T-cell (primary cell): ENCODE data around the gene SLC23A2. TPM values are rescaled to one million over a fixed set of nuclear protein-coding genes. Genes with fewer than 3 reads are reported as not detected.

Source experiments
- ATAC-seq, 4 experiments: fragments of 200-7000 bp in 3 of 4; fragments of 150-1000 bp in 1 of 4; cut with Tn5 transposase; replicated peaks in 1 of 4; 1 replicate in 3 of 4; 2 replicates in 1 of 4; pipeline ENCODE4 v1.10.0; 2021; ENCODE audit warnings: moderate library complexity in 3 of 4, mild to moderate bottlenecking in 2 of 4, moderate number of reproducible peaks in 1 of 4
- CTCF ChIA-PET, 2 donors: fragments of 300-600 bp; sonication (Branson Sonifier 250); formaldehyde crosslinking; loops; one replicate each; lab custom pipeline; 2022; ENCODE audit warnings: antibody characterized with exemption in 2 of 2; lab: Charles Lee
- POLR2A ChIA-PET, 2 donors: fragments of 300-600 bp; sonication (Branson Sonifier 250); formaldehyde crosslinking; loops; one replicate each; lab custom pipeline; 2022; ENCODE audit warnings: antibody characterized with exemption in 2 of 2; lab: Charles Lee
- DNase-seq, 35 experiments: peaks; one replicate each; pipeline versions ENCODE4 v3.0.0 to v3.0.0-alpha.2; 2013 to 2023
- H3K27ac ChIP-seq: one replicate; pipeline ENCODE4 v1.5.1; 2013; ENCODE audit warnings: low read length
- H3K27me3 ChIP-seq, 2 experiments: replicated peaks in 1 of 2; 1 replicate in 1 of 2; 2 replicates in 1 of 2; pipeline versions ENCODE4 v1.6.1 to v1.7.0; 2013; ENCODE audit warnings: low read length in 1 of 2, mixed read lengths in 1 of 2; ENCODE audit not compliant: control insufficient read depth in 2 of 2, insufficient read depth in 2 of 2; ENCODE audit errors: extremely low read depth in 1 of 2
- H3K36me3 ChIP-seq, 2 donors: 1 replicate in 1 of 2; 2 replicates in 1 of 2; pipeline versions ENCODE4 v1.6.1 to v1.7.0; 2013; ENCODE audit warnings: low read length in 1 of 2; ENCODE audit not compliant: control insufficient read depth in 2 of 2, insufficient read depth in 1 of 2; ENCODE audit errors: extremely low read depth in 1 of 2
- H3K4me1 ChIP-seq, 2 experiments: 1 replicate in 1 of 2; 2 replicates in 1 of 2; pipeline versions ENCODE4 v1.6.1 to v1.7.0; 2013; ENCODE audit warnings: low read length in 2 of 2, mixed read lengths in 1 of 2; ENCODE audit not compliant: insufficient read depth in 2 of 2, control insufficient read depth in 1 of 2; ENCODE audit errors: extremely low read depth in 1 of 2
- H3K4me3 ChIP-seq, 2 donors: 1 replicate in 1 of 2; 2 replicates in 1 of 2; pipeline versions ENCODE4 v1.5.1 to v1.7.0; 2013; ENCODE audit warnings: mild to moderate bottlenecking in 2 of 2, low read length in 1 of 2, moderate library complexity in 1 of 2; ENCODE audit not compliant: control insufficient read depth in 1 of 2; ENCODE audit errors: extremely low read depth in 1 of 2
- H3K9me3 ChIP-seq: 2 replicates; pipeline ENCODE4 v1.7.0; 2013
- H3K27ac Mint-ChIP-seq, 2 donors: one replicate each; pipeline ENCODE4 v1.8.0; 2020 to 2021; ENCODE audit warnings: mild to moderate bottlenecking in 2 of 2, mixed read lengths in 2 of 2
- H3K27me3 Mint-ChIP-seq, 2 donors: one replicate each; pipeline ENCODE4 v1.8.0; 2021 to 2022; ENCODE audit warnings: mixed read lengths in 2 of 2
- H3K36me3 Mint-ChIP-seq: one replicate; pipeline ENCODE4 v1.8.0; 2021; ENCODE audit warnings: mixed read lengths
- H3K4me1 Mint-ChIP-seq, 3 donors: one replicate each; pipeline ENCODE4 v1.8.0; 2020 to 2022; ENCODE audit warnings: mixed read lengths in 3 of 3, mild to moderate bottlenecking in 1 of 3
- H3K4me3 Mint-ChIP-seq, 3 donors: one replicate each; pipeline ENCODE4 v1.8.0; 2020 to 2022; ENCODE audit warnings: mild to moderate bottlenecking in 3 of 3, mixed read lengths in 3 of 3, moderate library complexity in 3 of 3
- H3K9me3 Mint-ChIP-seq, 3 donors: one replicate each; pipeline ENCODE4 v1.8.0; 2020 to 2022; ENCODE audit warnings: mixed read lengths in 3 of 3
- WGBS: methylation state at CpG from one replicate; pipeline ENCODE4 v1.1.5; 2013; ENCODE audit warnings: missing lambda C conversion rate; ENCODE audit not compliant: insufficient coverage; 5-methylcytosine and 5-hydroxymethylcytosine counted together
- total RNA-seq, 35 experiments: library from RNA in 6 of 35; stranded (reverse) in 6 of 35; fragments of 120-200 nt in 1 of 35; gene quantifications; one replicate each; pipeline versions ENCODE4 v1.2.1 to v1.2.4 and lab custom pipeline; 2013 to 2026

The SLC23A2 gene
- total RNA-seq, 5 donors from 2014 or later (not counting 1 experiment from before 2014, with no cell fraction given) = 17.7 to 22.9 (median 20.9) TPM

DNA sequence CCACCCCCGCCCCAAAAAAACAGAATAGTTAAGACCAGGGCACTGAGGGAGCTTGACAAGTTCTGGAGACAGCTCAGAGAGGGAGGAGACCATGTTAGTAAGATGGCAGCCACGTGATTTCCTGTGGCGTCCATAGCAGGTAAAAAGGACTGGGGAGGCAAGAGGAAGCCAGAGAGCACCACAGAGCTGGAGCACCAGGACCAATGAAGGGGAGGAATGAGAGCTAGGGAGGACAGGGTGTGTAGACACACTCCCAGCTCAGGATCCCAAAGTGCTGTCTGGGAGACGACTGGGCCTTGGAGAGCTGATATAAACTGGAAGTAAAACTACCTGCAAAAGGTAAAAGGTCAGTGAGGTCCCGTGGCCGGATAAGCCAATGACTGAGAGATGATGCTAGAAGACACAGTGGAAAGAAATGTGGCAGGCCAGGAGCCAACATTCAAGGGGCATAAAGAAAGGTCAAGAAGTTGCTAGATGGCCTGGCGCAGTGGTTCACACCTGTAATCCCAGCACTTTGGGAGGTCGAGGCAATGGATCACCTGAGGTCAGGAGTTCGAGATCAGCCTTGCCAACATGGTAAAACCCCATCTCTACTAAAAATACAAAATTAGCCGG lies 39.0 kb downstream of the SLC23A2 start:
- Histone ChIP-seq H3K27me3 (no peaks in the 10 kb centered on the region), H3K9me3 (no peaks in the 10 kb centered on the region), H3K4me1 (peaks cover 5 to 17% of the 10 kb centered on the region in 2 experiments), H3K4me3 (no peak overlapping the region), H3K27ac (peak overlapping the region; percentile 83), H3K36me3 (no peaks in the 10 kb centered on the region)
- peaks cover 3% of the 10 kb centered on the region for H3K36me3 Mint-ChIP-seq
- peak overlapping the region; percentile 87 to 94 for H3K27ac Mint-ChIP-seq
- H3K9me3 Mint-ChIP-seq = no peaks in the 10 kb centered on the region
- ChIA-PET POLR2A (interaction anchor here (0.6 kb wide), 3 partner anchors 84 to 789 kb away, joined by 3 to 6 read pairs (median 4); no protein-coding TSS in a partner anchor), CTCF (interaction anchor here (0.6 to 1.1 kb wide), 9 partner anchors 19 to 357 kb away, joined by 3 to 7 read pairs (median 3); no protein-coding TSS in a partner anchor)
- WGBS = 65% methylated on average over 6 of the region's 10 CpGs
- peaks cover 20 to 33% (median 24%) of the 10 kb centered on the region in 3 donors for H3K4me1 Mint-ChIP-seq
- DNase-seq (peak in 34 of 35 experiments; percentile 23 to 69 (median 46)), ATAC-seq (peak; percentile 81 to 92 (median 88))
- peak overlapping the region in 1 of 3 donors; percentile 39 for H3K4me3 Mint-ChIP-seq
- no peaks in the 10 kb centered on the region for H3K27me3 Mint-ChIP-seq

DNA sequence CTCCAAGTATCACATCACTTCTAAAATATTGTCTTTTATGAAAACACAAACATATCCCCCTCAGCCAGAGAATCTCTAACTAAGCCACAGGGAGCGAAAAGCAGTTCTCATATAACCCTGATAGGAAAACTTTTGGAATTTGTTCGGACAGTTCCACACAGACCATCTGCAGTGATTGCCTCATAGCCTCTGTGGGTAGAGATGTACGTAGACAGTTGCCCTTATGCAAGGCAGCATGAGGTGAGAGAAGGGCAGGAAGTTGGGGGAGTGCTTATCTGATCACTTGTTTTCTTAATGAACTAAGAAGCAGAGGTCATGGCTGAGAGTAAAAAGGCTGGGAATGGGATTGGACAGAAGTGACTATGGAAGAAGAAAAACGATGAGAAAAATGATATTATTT lies 39.6 kb downstream of the SLC23A2 start:
- ATAC-seq (peak; percentile 77 to 88 (median 81)), DNase-seq (peak in 30 of 35 experiments; percentile 7 to 60 (median 30))
- H3K27me3 ChIP-seq = no peaks in the 10 kb centered on the region
- peaks cover 5 to 17% of the 10 kb centered on the region in 2 experiments for H3K4me1 ChIP-seq
- WGBS = 29% methylated on average over 2 of the region's 4 CpGs
- Mint-ChIP-seq H3K9me3 (no peaks in the 10 kb centered on the region), H3K27me3 (no peaks in the 10 kb centered on the region), H3K4me1 (peaks cover 19 to 30% (median 24%) of the 10 kb centered on the region in 3 donors), H3K36me3 (peaks cover 1% of the 10 kb centered on the region), H3K4me3 (peak overlapping the region; percentile 39 to 66 (median 39)), H3K27ac (peak overlapping the region; percentile 87 to 94)
- no peaks in the 10 kb centered on the region for H3K9me3 ChIP-seq
- peak overlapping the region; percentile 83 for H3K27ac ChIP-seq
- POLR2A ChIA-PET = interaction anchor here in 1 of 2 donors (0.6 kb wide), 1 partner anchor 97 kb away, joined by 3 read pairs; no protein-coding TSS in a partner anchor
- H3K36me3 ChIP-seq = no peaks in the 10 kb centered on the region
- CTCF ChIA-PET = interaction anchor here in 1 of 2 donors (0.7 to 0.9 kb wide), 3 partner anchors 19 to 150 kb away, joined by 3 to 6 read pairs (median 3); no protein-coding TSS in a partner anchor
- H3K4me3 ChIP-seq = no peak overlapping the region

DNA sequence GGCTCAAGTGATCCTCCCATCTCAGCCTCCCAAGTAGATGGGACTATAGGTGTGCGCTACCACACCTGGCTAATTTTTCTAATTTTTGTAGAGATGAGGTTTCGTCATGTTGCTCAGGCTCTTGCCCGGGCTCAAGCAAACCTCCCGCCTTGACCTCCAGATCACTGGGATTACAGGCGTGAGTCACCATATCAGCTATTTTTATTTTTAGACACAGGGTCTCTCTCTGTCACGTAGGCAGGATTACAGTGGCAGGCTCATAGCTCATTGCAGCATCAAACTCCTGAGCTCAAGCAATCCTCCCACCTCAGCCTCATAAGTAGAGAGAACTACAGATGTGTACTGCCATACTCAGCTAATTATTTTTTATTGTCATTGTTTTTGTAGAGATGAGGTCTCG lies 41.7 kb downstream of the SLC23A2 start:
- WGBS = 100% methylated on average over 4 of the region's 7 CpGs
- H3K9me3 Mint-ChIP-seq = no peaks in the 10 kb centered on the region
- CTCF ChIA-PET = interaction anchor here in 1 of 2 donors (1.5 kb wide), 1 partner anchor 221 kb away, joined by 3 read pairs; no protein-coding TSS in a partner anchor
- POLR2A ChIA-PET = interaction anchor here in 1 of 2 donors (0.9 kb wide), 1 partner anchor 146 kb away, joined by 3 read pairs; no protein-coding TSS in a partner anchor
- H3K4me3 Mint-ChIP-seq = no peak overlapping the region
- H3K4me3 ChIP-seq = no peak overlapping the region
- H3K27ac Mint-ChIP-seq = no peak overlapping the region
- no peaks in the 10 kb centered on the region for H3K36me3 ChIP-seq
- ATAC-seq (no peak), DNase-seq (no peak)
- peaks cover 5 to 17% of the 10 kb centered on the region in 2 experiments for H3K4me1 ChIP-seq
- peaks cover 24 to 26% (median 25%) of the 10 kb centered on the region in 3 donors for H3K4me1 Mint-ChIP-seq
- no peaks in the 10 kb centered on the region for H3K9me3 ChIP-seq
- no peaks in the 10 kb centered on the region for H3K27me3 ChIP-seq
- H3K27me3 Mint-ChIP-seq = no peaks in the 10 kb centered on the region
- H3K27ac ChIP-seq = no peak overlapping the region
- no peaks in the 10 kb centered on the region for H3K36me3 Mint-ChIP-seq

DNA sequence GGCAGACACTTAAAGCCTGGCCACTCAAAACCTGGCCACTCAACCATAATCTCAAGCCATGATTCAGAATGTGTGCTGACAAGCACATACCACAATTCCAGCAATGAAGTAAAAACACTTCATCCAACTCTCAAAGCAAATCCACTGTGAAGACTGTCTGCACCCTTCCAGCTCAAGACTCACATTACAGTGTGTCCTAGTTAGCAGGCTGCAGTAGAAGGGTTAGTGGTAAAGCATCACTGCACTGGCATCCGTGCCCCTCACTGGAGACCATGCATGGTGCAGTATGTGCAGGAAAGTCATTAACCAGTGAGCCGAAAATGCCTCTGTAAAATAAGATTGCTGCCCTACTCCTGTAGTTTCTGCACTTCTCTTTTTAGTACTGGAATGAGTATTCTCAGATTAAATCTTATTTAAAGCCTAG lies 43.4 kb downstream of the SLC23A2 start:
- ChIA-PET CTCF (interaction anchor here (0.5 to 0.9 kb wide), 4 partner anchors 8 to 217 kb away, joined by 3 to 6 read pairs (median 4); no protein-coding TSS in a partner anchor), POLR2A (no interaction called here)
- no peak for DNase-seq
- Histone ChIP-seq H3K27ac (no peak overlapping the region), H3K36me3 (no peaks in the 10 kb centered on the region), H3K27me3 (no peaks in the 10 kb centered on the region), H3K4me3 (no peak overlapping the region), H3K4me1 (peaks cover 5 to 17% of the 10 kb centered on the region in 2 experiments), H3K9me3 (no peaks in the 10 kb centered on the region)
- Mint-ChIP-seq H3K36me3 (no peaks in the 10 kb centered on the region), H3K4me1 (peaks cover 22 to 24% (median 22%) of the 10 kb centered on the region in 3 donors), H3K4me3 (no peak overlapping the region), H3K27ac (no peak overlapping the region), H3K27me3 (no peaks in the 10 kb centered on the region), H3K9me3 (no peaks in the 10 kb centered on the region)
- 100% methylated on average over 1 of the region's 2 CpGs for WGBS
- no peak for ATAC-seq

DNA sequence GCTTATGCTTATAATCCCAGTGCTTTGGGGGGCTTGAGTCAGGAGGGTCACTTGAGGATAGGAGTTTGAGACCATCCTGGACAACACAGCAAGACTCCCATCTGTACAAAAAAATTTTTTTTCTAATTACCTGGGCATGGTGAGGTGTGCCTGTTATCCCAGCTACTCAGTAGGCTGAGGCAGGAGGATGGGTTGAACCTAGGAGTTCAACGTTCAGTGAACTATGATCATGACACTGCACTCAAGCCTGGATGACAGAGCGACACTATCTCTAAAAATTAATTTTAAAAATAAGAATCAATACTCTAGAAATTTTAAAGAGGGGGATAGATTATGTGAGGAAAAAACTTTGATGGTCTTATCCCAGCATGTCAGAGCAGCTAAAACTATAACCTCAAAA lies 44.1 kb downstream of the SLC23A2 start:
- ATAC-seq (no peak), DNase-seq (no peak)
- no peak overlapping the region for H3K4me3 ChIP-seq
- H3K27ac ChIP-seq = no peak overlapping the region
- H3K9me3 ChIP-seq = no peaks in the 10 kb centered on the region
- no peaks in the 10 kb centered on the region for H3K36me3 ChIP-seq
- WGBS = no CpG with 5 or more reads among the region's 2 CpGs
- no peaks in the 10 kb centered on the region for H3K9me3 Mint-ChIP-seq
- no peak overlapping the region for H3K4me3 Mint-ChIP-seq
- POLR2A ChIA-PET = no interaction called here
- peaks cover 17 to 19% (median 18%) of the 10 kb centered on the region in 3 donors for H3K4me1 Mint-ChIP-seq
- CTCF ChIA-PET = interaction anchor here (0.7 to 1.9 kb wide), 4 partner anchors 9 to 217 kb away, joined by 3 to 15 read pairs (median 10); no protein-coding TSS in a partner anchor
- H3K27ac Mint-ChIP-seq = no peak overlapping the region
- no peaks in the 10 kb centered on the region for H3K27me3 ChIP-seq
- H3K27me3 Mint-ChIP-seq = no peaks in the 10 kb centered on the region
- H3K4me1 ChIP-seq = peaks cover 5 to 12% of the 10 kb centered on the region in 2 experiments
- peaks cover 3% of the 10 kb centered on the region for H3K36me3 Mint-ChIP-seq

DNA sequence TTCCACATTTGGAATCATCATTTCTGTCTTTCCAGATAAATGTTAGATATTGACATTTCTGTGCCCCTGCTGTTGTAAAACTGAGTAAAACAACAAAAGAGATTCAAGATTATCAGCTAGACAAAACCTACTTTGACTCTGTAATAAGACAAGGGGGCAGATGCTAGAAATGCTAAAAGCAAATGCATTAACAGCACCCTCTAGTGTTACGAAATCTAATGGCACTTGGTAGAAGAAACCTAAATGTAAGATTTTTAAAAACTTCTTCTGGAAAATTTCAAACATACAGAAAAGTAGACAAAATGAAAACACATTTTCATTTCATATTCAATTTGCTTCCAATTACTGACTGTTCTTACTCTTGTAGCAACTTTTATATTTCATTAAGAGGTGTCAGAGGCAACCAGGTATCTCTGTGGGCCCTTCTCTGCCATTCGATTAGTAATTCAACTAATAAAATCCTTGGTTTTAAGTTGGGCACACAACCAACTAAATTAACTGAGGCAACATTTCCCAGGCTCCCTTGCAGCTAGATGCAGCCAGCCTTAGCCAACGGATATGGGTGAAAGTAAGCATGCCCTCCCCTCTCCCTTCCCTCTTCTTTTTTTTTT lies 45.0 kb downstream of the SLC23A2 start:
- Histone ChIP-seq H3K27ac (no peak overlapping the region), H3K9me3 (no peaks in the 10 kb centered on the region), H3K36me3 (no peaks in the 10 kb centered on the region), H3K4me1 (peaks cover under 1 to 4% of the 10 kb centered on the region in 2 experiments), H3K4me3 (no peak overlapping the region), H3K27me3 (no peaks in the 10 kb centered on the region)
- POLR2A ChIA-PET = interaction anchor here in 1 of 2 donors (0.9 kb wide), 1 partner anchor 10 kb away, joined by 3 read pairs; no protein-coding TSS in a partner anchor
- peak; percentile 63 to 75 (median 72) for ATAC-seq
- Mint-ChIP-seq H3K4me1 (peaks cover 9 to 10% (median 9%) of the 10 kb centered on the region in 3 donors), H3K27me3 (no peaks in the 10 kb centered on the region), H3K27ac (no peak overlapping the region), H3K36me3 (peaks cover 5% of the 10 kb centered on the region), H3K4me3 (no peak overlapping the region), H3K9me3 (no peaks in the 10 kb centered on the region)
- WGBS = 100% methylated on average over 1 of the region's 3 CpGs
- peak in 3 of 35 experiments; percentile 8 to 81 (median 18) for DNase-seq
- CTCF ChIA-PET = interaction anchor here (0.5 to 1.9 kb wide), 20 partner anchors 8 to 976 kb away, joined by 3 to 15 read pairs (median 4); no protein-coding TSS in a partner anchor
